Karpas-422 (cell line): Measurements from ENCODE around the gene ETFRF1. TPM values are rescaled to one million over a fixed set of nuclear protein-coding genes. Genes with fewer than 3 reads are reported as not detected.

Experiments
- DNase-seq: peaks from one replicate; pipeline ENCODE4 v3.0.0-alpha.2; 2015
- H2AFZ ChIP-seq: fragments of 200-600 bp; sonication (generic); 2 replicates; pipeline ENCODE4 v1.6.1; 2014; ENCODE audit warnings: antibody characterized with exemption, low read length, mixed read lengths
- H3K27ac ChIP-seq: fragments of 200-600 bp; sonication (generic); 2 replicates; pipeline ENCODE4 v1.5.1; 2014; ENCODE audit warnings: mild to moderate bottlenecking, low read length, moderate library complexity
- H3K27me3 ChIP-seq: fragments of 200-600 bp; sonication (generic); 2 replicates; pipeline ENCODE4 v1.6.1; 2014; ENCODE audit warnings: low read length, mixed read lengths
- H3K36me3 ChIP-seq: fragments of 200-600 bp; sonication (generic); 2 replicates; pipeline ENCODE4 v1.6.1; 2014; ENCODE audit warnings: low read length, mixed read lengths; ENCODE audit not compliant: insufficient read depth
- H3K4me1 ChIP-seq: fragments of 200-600 bp; sonication (generic); 2 replicates; pipeline ENCODE4 v1.6.1; 2014; ENCODE audit warnings: mild to moderate bottlenecking, low read length, mixed read lengths
- H3K4me2 ChIP-seq: fragments of 200-600 bp; sonication (generic); 2 replicates; pipeline ENCODE4 v1.6.1; 2014; ENCODE audit warnings: low read length, low read depth, mild to moderate bottlenecking; ENCODE audit not compliant: poor library complexity, severe bottlenecking
- H3K4me3 ChIP-seq: fragments of 200-600 bp; sonication (generic); 2 replicates; pipeline ENCODE4 v1.5.1; 2014; ENCODE audit warnings: mild to moderate bottlenecking, antibody characterized with exemption, low read length, mixed read lengths
- H3K79me2 ChIP-seq: fragments of 200-600 bp; sonication (generic); 2 replicates; pipeline ENCODE4 v1.6.1; 2014; ENCODE audit warnings: mild to moderate bottlenecking, low read length, mixed read lengths
- H3K9ac ChIP-seq: fragments of 200-600 bp; sonication (generic); 2 replicates; pipeline ENCODE4 v1.6.0; 2014; ENCODE audit warnings: low read length
- H3K9me2 ChIP-seq: fragments of 200-600 bp; sonication (generic), shearing (Covaris generic); replicated peaks from 2 replicates; pipeline ENCODE4 v1.6.0; 2014; ENCODE audit warnings: mild to moderate bottlenecking, low read length, moderate library complexity; ENCODE audit not compliant: insufficient read depth
- H3K9me3 ChIP-seq: fragments of 300-700, 200-600 bp; sonication (generic); 2 replicates; pipeline ENCODE4 v1.6.1; 2014; ENCODE audit warnings: low read length, mixed read lengths
- H4K20me1 ChIP-seq: fragments of 200-600 bp; sonication (generic); 2 replicates; pipeline ENCODE4 v1.6.1; 2014; ENCODE audit warnings: mild to moderate bottlenecking, antibody characterized with exemption, low read length, low read depth; ENCODE audit not compliant: insufficient read depth
- total RNA-seq: library from RNA; depleted of rRNA; stranded (reverse); fragments of >200 nt; shearing (Covaris generic); gene quantifications from 2 replicates; pipeline ENCODE4 v1.2.3, GENCODE V29; 2014; ENCODE audit warnings: low replicate concordance

Gene ETFRF1
- total RNA-seq, 1 experiment from 2014 or later: 18.3 TPM

DNA sequence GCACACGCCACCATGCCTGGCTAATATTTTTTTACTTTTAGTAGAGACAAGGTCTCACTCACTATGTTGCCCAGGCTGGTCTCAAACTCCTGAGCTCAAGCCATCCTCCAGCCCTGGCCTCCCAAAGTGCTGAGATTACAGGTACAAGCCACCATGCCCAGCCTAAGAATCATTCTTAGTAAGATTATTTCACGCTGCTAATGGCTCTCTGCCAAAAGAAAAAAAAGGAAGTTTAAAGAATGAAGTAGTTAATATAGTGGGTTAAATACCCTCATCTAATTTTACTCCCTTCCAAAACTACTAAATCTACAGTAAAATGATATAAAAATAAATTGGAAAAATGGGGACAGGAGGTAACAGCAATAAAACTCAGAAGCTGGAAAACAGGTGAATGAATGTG, 2.6 kb downstream of the ETFRF1 start:
- H3K9me3 ChIP-seq: no peaks in the 10 kb centered on the region
- no peak overlapping the region for H2AFZ ChIP-seq
- H3K4me3 ChIP-seq: no peak overlapping the region
- H4K20me1 ChIP-seq: no peaks in the 10 kb centered on the region
- H3K9ac ChIP-seq: no peak overlapping the region
- peaks cover 25% of the 10 kb centered on the region for H3K4me1 ChIP-seq
- H3K27ac ChIP-seq: no peak overlapping the region
- no peaks in the 10 kb centered on the region for H3K36me3 ChIP-seq
- no peaks in the 10 kb centered on the region for H3K9me2 ChIP-seq
- no peaks in the 10 kb centered on the region for H3K27me3 ChIP-seq
- H3K4me2 ChIP-seq: no peak overlapping the region
- peak; percentile 55 for DNase-seq
- H3K79me2 ChIP-seq: no peaks in the 10 kb centered on the region

DNA sequence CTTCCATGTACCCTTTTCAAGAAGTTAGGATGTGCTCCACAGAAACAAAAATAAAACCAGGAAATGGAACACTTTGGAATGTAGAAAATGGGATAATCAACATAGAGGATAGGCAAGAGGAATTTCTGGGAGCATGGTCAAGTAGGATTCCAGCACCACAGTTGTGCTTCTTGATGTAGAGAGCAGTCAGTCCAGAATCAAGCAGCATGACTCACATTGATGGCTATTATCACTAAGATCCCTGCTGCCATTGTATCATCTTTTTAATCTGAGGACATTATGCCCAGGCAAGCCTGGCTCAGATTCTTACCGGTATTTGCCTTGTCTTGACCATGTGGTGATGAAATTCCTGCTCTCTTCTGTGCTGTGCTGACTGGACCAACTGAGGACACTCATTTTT, 5.7 kb downstream of the ETFRF1 start:
- Histone ChIP-seq H3K9ac (no peak overlapping the region), H3K4me2 (no peak overlapping the region), H3K4me3 (no peak overlapping the region), H4K20me1 (no peaks in the 10 kb centered on the region), H3K9me3 (no peaks in the 10 kb centered on the region), H3K4me1 (peaks cover 14% of the 10 kb centered on the region), H3K27me3 (no peaks in the 10 kb centered on the region), H3K27ac (no peak overlapping the region), H3K36me3 (no peaks in the 10 kb centered on the region), H2AFZ (no peak overlapping the region), H3K9me2 (no peaks in the 10 kb centered on the region), H3K79me2 (no peaks in the 10 kb centered on the region)
- DNase-seq: no peak

DNA sequence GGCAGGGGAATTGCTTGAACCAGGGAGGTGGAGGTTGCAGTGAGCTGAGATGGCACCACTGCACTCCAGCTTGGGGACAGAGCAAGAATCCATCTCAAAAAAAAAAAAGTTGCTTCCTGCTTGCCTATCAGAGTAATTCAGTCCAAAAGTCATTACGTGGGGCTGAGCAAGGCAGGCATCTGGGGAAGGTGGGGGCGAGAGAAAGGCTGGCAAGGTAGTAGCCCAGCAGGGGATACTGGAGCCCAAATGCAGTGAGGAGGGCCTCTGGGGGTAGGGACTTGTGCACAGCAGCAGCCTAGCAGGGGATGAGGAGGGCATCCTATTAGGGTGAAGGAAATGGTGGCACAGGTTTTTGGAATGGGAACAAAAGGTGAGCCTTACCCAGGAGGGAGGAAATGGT, 7.1 kb downstream of the ETFRF1 start:
- H3K4me3 ChIP-seq: no peak overlapping the region
- H3K4me1 ChIP-seq: peaks cover 7% of the 10 kb centered on the region
- H3K9me2 ChIP-seq: no peaks in the 10 kb centered on the region
- no peak overlapping the region for H2AFZ ChIP-seq
- H3K36me3 ChIP-seq: no peaks in the 10 kb centered on the region
- no peak for DNase-seq
- H3K4me2 ChIP-seq: no peak overlapping the region
- no peak overlapping the region for H3K27ac ChIP-seq
- H3K27me3 ChIP-seq: no peaks in the 10 kb centered on the region
- no peaks in the 10 kb centered on the region for H3K9me3 ChIP-seq
- no peak overlapping the region for H3K9ac ChIP-seq
- H3K79me2 ChIP-seq: no peaks in the 10 kb centered on the region
- no peaks in the 10 kb centered on the region for H4K20me1 ChIP-seq

DNA sequence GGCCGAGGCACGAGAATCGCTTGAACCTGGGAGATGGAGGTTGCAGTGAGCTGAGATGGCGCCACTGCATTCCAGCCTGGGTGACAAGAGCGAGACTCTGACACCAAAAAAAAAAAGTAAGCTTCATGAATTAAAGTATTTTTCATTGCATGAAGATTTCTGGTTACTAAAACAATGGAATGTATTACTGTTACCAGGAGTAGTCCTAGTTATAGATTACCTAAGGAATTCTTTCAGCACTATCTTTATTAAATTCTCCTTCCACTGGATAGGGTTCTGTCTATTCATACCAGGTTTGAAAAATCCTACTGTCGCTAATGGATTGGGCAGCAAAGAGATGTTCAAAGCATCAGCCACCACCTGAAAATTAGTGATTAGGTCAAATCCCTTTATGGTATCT, 12.4 kb downstream of the ETFRF1 start:
- H3K9me3 ChIP-seq: no peaks in the 10 kb centered on the region
- H3K4me2 ChIP-seq: no peak overlapping the region
- H3K9ac ChIP-seq: no peak overlapping the region
- H3K4me1 ChIP-seq: no peaks in the 10 kb centered on the region
- peaks cover 12% of the 10 kb centered on the region for H3K79me2 ChIP-seq
- peaks cover 18% of the 10 kb centered on the region; the same call in 1 of the 2 replicates for H3K36me3 ChIP-seq
- no peak for DNase-seq
- no peaks in the 10 kb centered on the region for H3K27me3 ChIP-seq
- no peaks in the 10 kb centered on the region for H3K9me2 ChIP-seq
- no peak overlapping the region for H3K27ac ChIP-seq
- no peak overlapping the region for H2AFZ ChIP-seq
- no peak overlapping the region for H3K4me3 ChIP-seq
- H4K20me1 ChIP-seq: no peaks in the 10 kb centered on the region

DNA sequence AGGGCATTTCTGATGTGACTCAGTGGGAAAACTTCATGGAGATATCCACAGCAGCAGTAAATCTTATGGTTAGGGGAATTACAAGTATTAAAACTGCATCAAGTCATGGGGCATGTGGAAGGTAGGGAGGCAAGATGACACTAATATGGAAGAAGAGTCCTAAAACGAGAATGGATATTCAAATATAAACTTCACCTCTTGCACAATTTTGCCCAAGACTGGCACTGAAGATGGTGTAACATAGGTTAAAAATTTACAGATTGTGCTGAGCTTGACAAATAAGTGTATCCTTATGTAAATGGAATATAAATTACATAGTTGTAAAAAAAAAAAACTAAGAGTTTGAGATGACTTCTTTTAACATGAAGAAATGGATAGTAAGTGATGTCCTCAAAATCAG, 12.8 kb downstream of the ETFRF1 start:
- no peaks in the 10 kb centered on the region for H4K20me1 ChIP-seq
- no peak overlapping the region for H2AFZ ChIP-seq
- no peaks in the 10 kb centered on the region for H3K4me1 ChIP-seq
- no peak overlapping the region for H3K4me3 ChIP-seq
- H3K27me3 ChIP-seq: no peaks in the 10 kb centered on the region
- H3K79me2 ChIP-seq: peaks cover 12% of the 10 kb centered on the region
- no peak for DNase-seq
- H3K4me2 ChIP-seq: no peak overlapping the region
- H3K9me2 ChIP-seq: no peaks in the 10 kb centered on the region
- H3K9ac ChIP-seq: no peak overlapping the region
- H3K27ac ChIP-seq: no peak overlapping the region
- peaks cover 18% of the 10 kb centered on the region; the same call in 1 of the 2 replicates for H3K36me3 ChIP-seq
- H3K9me3 ChIP-seq: no peaks in the 10 kb centered on the region

DNA sequence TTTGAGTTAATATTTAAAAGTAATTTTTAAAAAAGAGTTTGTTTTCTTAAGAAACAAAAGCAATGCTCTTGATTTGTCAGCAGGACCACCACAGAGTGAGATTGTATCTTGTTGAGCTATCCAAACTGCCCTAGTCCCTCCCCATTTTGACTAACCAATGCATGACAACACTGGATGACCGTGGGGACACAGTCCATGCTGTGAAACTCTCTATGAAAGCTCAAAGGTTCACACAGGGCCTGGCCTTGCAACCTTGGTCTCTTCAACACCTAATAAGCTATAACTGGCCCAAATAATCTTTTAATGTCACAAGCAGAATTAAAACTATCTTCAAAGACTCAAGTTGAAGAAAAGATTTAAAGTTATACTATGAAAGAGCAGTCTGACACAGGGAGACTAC, 13.5 kb downstream of the ETFRF1 start:
- Histone ChIP-seq H3K27ac (no peak overlapping the region), H3K27me3 (no peaks in the 10 kb centered on the region), H4K20me1 (no peaks in the 10 kb centered on the region), H3K4me3 (no peak overlapping the region), H2AFZ (no peak overlapping the region), H3K36me3 (peaks cover 18% of the 10 kb centered on the region; the same call in 1 of the 2 replicates), H3K9ac (no peak overlapping the region), H3K9me3 (no peaks in the 10 kb centered on the region), H3K9me2 (no peaks in the 10 kb centered on the region), H3K79me2 (peaks cover 16% of the 10 kb centered on the region), H3K4me1 (no peaks in the 10 kb centered on the region), H3K4me2 (no peak overlapping the region)
- DNase-seq: no peak

DNA sequence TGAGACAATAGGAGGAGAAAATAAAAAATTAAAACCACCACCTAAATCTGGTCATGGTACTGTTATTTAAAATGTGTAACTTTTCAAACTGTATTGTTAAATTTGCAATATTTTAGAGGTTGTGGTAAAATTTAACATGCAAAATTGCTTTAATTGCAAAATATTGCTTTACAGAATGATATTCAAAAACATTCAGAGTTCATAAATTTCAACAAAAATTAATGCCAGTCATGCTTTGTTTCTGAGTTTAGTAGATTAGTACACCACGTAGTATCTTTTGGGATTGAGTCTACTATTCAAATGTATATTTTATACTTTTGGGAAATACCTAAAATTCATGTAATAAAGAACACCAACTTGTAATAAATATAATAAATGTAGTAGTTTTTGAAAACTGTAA, 18.3 kb downstream of the ETFRF1 start:
- no peaks in the 10 kb centered on the region for H3K9me3 ChIP-seq
- no peak overlapping the region for H3K27ac ChIP-seq
- no peaks in the 10 kb centered on the region for H3K9me2 ChIP-seq
- H3K79me2 ChIP-seq: peaks cover 39% of the 10 kb centered on the region
- H3K9ac ChIP-seq: no peak overlapping the region
- no peak for DNase-seq
- H2AFZ ChIP-seq: no peak overlapping the region
- H3K4me2 ChIP-seq: no peak overlapping the region
- H3K4me1 ChIP-seq: no peaks in the 10 kb centered on the region
- H3K27me3 ChIP-seq: no peaks in the 10 kb centered on the region
- H4K20me1 ChIP-seq: no peaks in the 10 kb centered on the region
- H3K36me3 ChIP-seq: peaks cover 14% of the 10 kb centered on the region; the same call in 1 of the 2 replicates
- no peak overlapping the region for H3K4me3 ChIP-seq

DNA sequence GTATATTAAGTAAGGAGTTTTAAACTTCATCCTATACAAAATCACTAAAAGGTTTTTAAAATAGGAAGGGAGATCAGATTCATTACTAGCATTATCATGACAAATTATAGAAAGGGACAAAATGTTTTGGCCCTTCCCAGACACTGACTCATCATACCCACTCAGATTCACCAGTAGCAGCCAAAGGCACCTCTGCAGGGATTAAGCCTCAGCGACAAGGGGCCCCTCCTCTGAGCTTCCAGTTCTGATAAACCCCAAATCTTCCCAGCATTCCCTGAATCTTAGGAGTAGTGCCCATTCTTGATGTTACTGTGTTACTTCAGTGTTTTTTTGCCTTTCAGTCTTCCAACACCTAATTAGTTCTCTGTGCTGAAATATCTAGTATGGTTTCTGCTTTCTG, 41.2 kb downstream of the ETFRF1 start:
- no peak for DNase-seq
- H3K9ac ChIP-seq: no peak overlapping the region
- H3K4me3 ChIP-seq: no peak overlapping the region
- peaks cover 6% of the 10 kb centered on the region for H3K4me1 ChIP-seq
- H4K20me1 ChIP-seq: no peaks in the 10 kb centered on the region
- no peak overlapping the region for H2AFZ ChIP-seq
- H3K79me2 ChIP-seq: peaks cover 95% of the 10 kb centered on the region
- no peaks in the 10 kb centered on the region for H3K9me3 ChIP-seq
- peaks cover 50% of the 10 kb centered on the region for H3K36me3 ChIP-seq
- no peaks in the 10 kb centered on the region for H3K9me2 ChIP-seq
- no peaks in the 10 kb centered on the region for H3K27me3 ChIP-seq
- H3K27ac ChIP-seq: no peak overlapping the region
- H3K4me2 ChIP-seq: no peak overlapping the region

DNA sequence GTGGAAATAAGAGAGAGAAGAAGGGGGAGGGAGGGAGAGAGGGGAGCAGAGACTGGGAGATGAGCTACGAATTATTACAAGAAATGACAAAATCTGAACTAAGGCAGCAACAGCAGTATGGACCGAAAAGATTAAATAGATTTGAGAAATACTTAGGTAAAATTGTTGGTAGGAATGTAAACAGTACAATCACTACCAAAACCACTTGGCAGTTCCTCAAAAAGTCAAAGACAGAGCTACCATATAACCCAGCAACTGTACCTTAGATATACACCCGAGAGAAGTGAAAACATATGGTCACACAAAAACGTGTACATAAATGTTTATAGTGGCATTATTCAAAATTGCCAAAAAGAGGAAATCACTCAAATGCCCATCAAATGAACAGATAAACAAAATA, 41.6 kb downstream of the ETFRF1 start:
- no peak overlapping the region for H3K4me3 ChIP-seq
- no peaks in the 10 kb centered on the region for H3K27me3 ChIP-seq
- H3K9me2 ChIP-seq: no peaks in the 10 kb centered on the region
- H3K4me2 ChIP-seq: no peak overlapping the region
- H3K79me2 ChIP-seq: peaks cover 94% of the 10 kb centered on the region
- H3K9me3 ChIP-seq: no peaks in the 10 kb centered on the region
- DNase-seq: no peak
- H3K9ac ChIP-seq: no peak overlapping the region
- H4K20me1 ChIP-seq: no peaks in the 10 kb centered on the region
- no peak overlapping the region for H2AFZ ChIP-seq
- H3K36me3 ChIP-seq: peaks cover 50% of the 10 kb centered on the region
- H3K27ac ChIP-seq: no peak overlapping the region
- H3K4me1 ChIP-seq: peaks cover 11% of the 10 kb centered on the region
